ENCODE measurements around the gene CISH.

The CISH gene

GRCh38 chr3:50603261-50604109 lies 8.1 kb downstream of the CISH start:
- H3F3A ChIP-seq (ENCODE audit: control insufficient read depth, insufficient read depth): no peaks in the 10 kb centered on the region
- H3K36me3 ChIP-seq (ENCODE audit: control insufficient read depth, low read length): no peaks in the 10 kb centered on the region
- no peak overlapping the region for H3K27ac ChIP-seq (ENCODE audit: low read depth, low read length)
- H3K79me2 ChIP-seq (ENCODE audit: control insufficient read depth, low read length): no peaks in the 10 kb centered on the region
- H3K27me3 ChIP-seq (ENCODE audit: control insufficient read depth, low read length): peaks cover 35% of the 10 kb centered on the region
- no peaks in the 10 kb centered on the region for H3K9me2 ChIP-seq (replicated peaks; ENCODE audit: control insufficient read depth, low read length)
- no peak overlapping the region for H3K4me2 ChIP-seq (ENCODE audit: low read length)
- H3K4me3 ChIP-seq (ENCODE audit: low read length): no peak overlapping the region
- TF ChIP-seq CTCF (IDR thresholded peaks at IDR 0.05; ENCODE audit: low read depth, low read length, poor library complexity, severe bottlenecking): no peak
- TF ChIP-seq EZH2phosphoT487 (IDR thresholded peaks at IDR 0.05; ENCODE audit: borderline replicate concordance, low read length): no peak
- no peaks in the 10 kb centered on the region for H4K20me1 ChIP-seq (ENCODE audit: control insufficient read depth, insufficient read depth, low read depth, low read length)
- H3K9me3 ChIP-seq (ENCODE audit: control insufficient read depth, insufficient read depth, low read length): no peaks in the 10 kb centered on the region
- no peaks in the 10 kb centered on the region for H3K4me1 ChIP-seq (ENCODE audit: control insufficient read depth, low read length)

GRCh38 chr3:50602595-50603191 lies 8.9 kb downstream of the CISH start:
- no peaks in the 10 kb centered on the region for H3K9me2 ChIP-seq (replicated peaks; ENCODE audit: control insufficient read depth, low read length)
- H3F3A ChIP-seq (ENCODE audit: control insufficient read depth, insufficient read depth): no peaks in the 10 kb centered on the region
- H3K79me2 ChIP-seq (ENCODE audit: control insufficient read depth, low read length): no peaks in the 10 kb centered on the region
- no peaks in the 10 kb centered on the region for H3K36me3 ChIP-seq (ENCODE audit: control insufficient read depth, low read length)
- H3K4me3 ChIP-seq (ENCODE audit: low read length): no peak overlapping the region
- no peaks in the 10 kb centered on the region for H4K20me1 ChIP-seq (ENCODE audit: control insufficient read depth, insufficient read depth, low read depth, low read length)
- TF ChIP-seq EZH2phosphoT487 (IDR thresholded peaks at IDR 0.05; ENCODE audit: borderline replicate concordance, low read length): no peak
- TF ChIP-seq CTCF (IDR thresholded peaks at IDR 0.05; ENCODE audit: low read depth, low read length, poor library complexity, severe bottlenecking): no peak
- no peaks in the 10 kb centered on the region for H3K9me3 ChIP-seq (ENCODE audit: control insufficient read depth, insufficient read depth, low read length)
- H3K4me2 ChIP-seq (ENCODE audit: low read length): no peak overlapping the region
- H3K27me3 ChIP-seq (ENCODE audit: control insufficient read depth, low read length): peaks cover 31% of the 10 kb centered on the region; the same call in 1 of the 2 replicates
- H3K4me1 ChIP-seq (ENCODE audit: control insufficient read depth, low read length): no peaks in the 10 kb centered on the region
- no peak overlapping the region for H3K27ac ChIP-seq (ENCODE audit: low read depth, low read length)

- TF ChIP-seq EZH2phosphoT487 (IDR thresholded peaks at IDR 0.05; ENCODE audit: borderline replicate concordance, low read length): no peak
- TF ChIP-seq CTCF (IDR thresholded peaks at IDR 0.05; ENCODE audit: low read depth, low read length, poor library complexity, severe bottlenecking): no peak
- peaks cover 24% of the 10 kb centered on the region; the same call in 1 of the 2 replicates for H3K27me3 ChIP-seq (ENCODE audit: control insufficient read depth, low read length)
- no peaks in the 10 kb centered on the region for H3K36me3 ChIP-seq (ENCODE audit: control insufficient read depth, low read length)
- H3K9me3 ChIP-seq (ENCODE audit: control insufficient read depth, insufficient read depth, low read length): no peaks in the 10 kb centered on the region
- H3K4me2 ChIP-seq (ENCODE audit: low read length): no peak overlapping the region
- H3K79me2 ChIP-seq (ENCODE audit: control insufficient read depth, low read length): no peaks in the 10 kb centered on the region
- no peaks in the 10 kb centered on the region for H3K9me2 ChIP-seq (replicated peaks; ENCODE audit: control insufficient read depth, low read length)
- no peaks in the 10 kb centered on the region for H3F3A ChIP-seq (ENCODE audit: control insufficient read depth, insufficient read depth)
- H3K4me1 ChIP-seq (ENCODE audit: control insufficient read depth, low read length): no peaks in the 10 kb centered on the region
- H3K4me3 ChIP-seq (ENCODE audit: low read length): no peak overlapping the region
- H4K20me1 ChIP-seq (ENCODE audit: control insufficient read depth, insufficient read depth, low read depth, low read length): no peaks in the 10 kb centered on the region
- no peak overlapping the region for H3K27ac ChIP-seq (ENCODE audit: low read depth, low read length)
Measured at GRCh38 chr3:50600841-50601591, 10.6 kb downstream of the CISH start.

All from DOHH2 (cell line).